Measurements from ENCODE around the gene NUP37. TPM values are rescaled to one million over a fixed set of nuclear protein-coding genes. Genes with fewer than 3 reads are reported as not detected.

NUP37 gene
- total and polyA plus RNA-seq, 2 of the 8 experiments (the other 6 are each of a cell fraction or from before 2014, with no cell fraction given), result 53.5 to 71.0 TPM

- Histone ChIP-seq H3K4me2 (ENCODE audit: insufficient read depth in 1 of 2, low read depth in 2 of 2, low read length in 2 of 2) (no peak overlapping the region), H3K27me3 (replicated peaks in 1 of 4; ENCODE audit: control insufficient read depth in 3 of 4, extremely low read depth in 1 of 4, insufficient read depth in 3 of 4, low read length in 3 of 4) (no peaks in the 10 kb centered on the region), H3K27ac (ENCODE audit: low read depth, low read length) (no peak overlapping the region), H3K9me3 (ENCODE audit: insufficient read depth in 2 of 2, low read depth in 1 of 2, low read length in 1 of 2) (peaks cover 7 to 12% of the 10 kb centered on the region in 2 experiments), H3K4me1 (replicated peaks in 1 of 4; ENCODE audit: control insufficient read depth in 3 of 4, insufficient read depth in 4 of 4, low read length in 3 of 4) (no peaks in the 10 kb centered on the region), H2AK5ac (ENCODE audit: low read depth, low read length) (no peak overlapping the region), H3K79me2 (ENCODE audit: control insufficient read depth in 1 of 2, insufficient read depth in 2 of 2, low read length in 2 of 2) (no peaks in the 10 kb centered on the region), H3K23me2 (ENCODE audit: low read depth, low read length) (no peaks in the 10 kb centered on the region), H4K5ac (ENCODE audit: insufficient read length, low read depth, low read length) (no peak overlapping the region), H3K14ac (ENCODE audit: insufficient read length) (no peak overlapping the region), H2BK20ac (ENCODE audit: low read length) (no peak overlapping the region), H3K56ac (replicated peaks; ENCODE audit: insufficient read length, low read depth, low read length) (no peak overlapping the region), H3K23ac (ENCODE audit: insufficient read length) (no peak overlapping the region), H3K4me3 (ENCODE audit: extremely low read depth in 1 of 4, insufficient read depth in 2 of 4, low read depth in 3 of 4, low read length in 4 of 4) (no peak overlapping the region), H3K9ac (replicated peaks in 1 of 4; ENCODE audit: extremely low read depth in 1 of 4, low read depth in 3 of 4, low read length in 3 of 4) (no peak overlapping the region), H3K18ac (ENCODE audit: extremely low read depth, low read length) (no peak overlapping the region), H3K4ac (replicated peaks; ENCODE audit: insufficient read length, low read depth, low read length) (no peak overlapping the region), H2BK12ac (ENCODE audit: low read depth, low read length) (no peak overlapping the region), H4K8ac (ENCODE audit: extremely low read depth, insufficient read depth, low read length) (no peak overlapping the region), H2AFZ (ENCODE audit: low read length) (no peak overlapping the region), H4K91ac (replicated peaks; ENCODE audit: insufficient read length, low read length) (no peak overlapping the region), H2BK5ac (ENCODE audit: low read depth, low read length) (no peak overlapping the region), H4K20me1 (replicated peaks in 1 of 2; ENCODE audit: control insufficient read depth in 1 of 2, insufficient read depth in 2 of 2, low read length in 2 of 2) (no peaks in the 10 kb centered on the region), H2BK15ac (ENCODE audit: low read length) (no peak overlapping the region), H3K79me1 (ENCODE audit: low read depth, low read length) (no peaks in the 10 kb centered on the region), H3K36me3 (ENCODE audit: control insufficient read depth in 2 of 4, insufficient read depth in 4 of 4, low read length in 3 of 4) (peaks cover 0 to 16% (median 6%) of the 10 kb centered on the region in 4 experiments; a peak in 3 of 8 replicates), H2BK120ac (replicated peaks; ENCODE audit: low read depth, low read length) (no peak overlapping the region)
- ChIA-PET POLR2A (ENCODE audit: partially characterized antibody) (no interaction called here), CTCF (ENCODE audit: partially characterized antibody) (no interaction called here)
- no peak for FAIRE-seq
- DNase-seq (ENCODE audit: low read depth in 1 of 2, low spot score in 2 of 2), result no peak
- TF ChIP-seq CHD2 (IDR thresholded peaks at IDR 0.05; ENCODE audit: low read length) (no peak), CTBP2 (IDR thresholded peaks at IDR 0.05; ENCODE audit: borderline replicate concordance, insufficient read depth, insufficient read length, low read length) (no peak), CREB1 (IDR thresholded peaks at IDR 0.05) (no peak), E2F6 (IDR thresholded peaks at IDR 0.05) (no peak), BCL11A (IDR thresholded peaks at IDR 0.05; ENCODE audit: low read depth in 2 of 2, low read length in 2 of 2) (no peak), POLR2A (IDR thresholded peaks at IDR 0.05; ENCODE audit: control extremely low read depth in 1 of 2, low read depth in 2 of 2, low read length in 2 of 2) (no peak), MAX (IDR thresholded peaks at IDR 0.05) (no peak), RNF2 (IDR thresholded peaks at IDR 0.05; ENCODE audit: borderline replicate concordance, low read depth, low read length, missing control alignments, poor library complexity, severe bottlenecking) (no peak), TCF12 (IDR thresholded peaks at IDR 0.05; ENCODE audit: low read depth, low read length) (no peak), BRCA1 (IDR thresholded peaks at IDR 0.05; ENCODE audit: low read depth, low read length) (no peak), SIN3A (conservative IDR thresholded peaks at IDR 0.05 in 1 of 2, IDR thresholded peaks at IDR 0.05 in 1 of 2; ENCODE audit: low read depth in 1 of 2, low read length in 2 of 2) (no peak), SIRT6 (IDR thresholded peaks at IDR 0.05; ENCODE audit: low read length) (no peak), NANOG (IDR thresholded peaks at IDR 0.05; ENCODE audit: insufficient read depth, low read depth, low read length, poor library complexity, severe bottlenecking) (no peak)
These were observed 26.6 kb downstream of the NUP37 start for GRCh38 chr12:102093319-102093718.
